GM13977 (cell line): Measurements from ENCODE around the gene EFNA3.

ENCODE experiments used
- DNase-seq: peaks from one replicate; pipeline ENCODE4 v3.0.0; 2012; ENCODE audit warnings: low spot score
- in situ Hi-C: fragments of 300-500 bp; cut with MboI; formaldehyde crosslinking; loops from one replicate; pipeline ENCODE4 v1.12.0; 2022; ENCODE audit warnings: low sequenced_read_pairs, low pct_unique_long_range_greater_than_20kb, mixed read lengths, inconsistent platforms; ENCODE audit not compliant: unreplicated experiment
- TF ChIP-seq, protein P1 (sequence below): IDR thresholded peaks from 2 replicates; pipeline ENCODE4 v1.5.1; 2012; ENCODE audit warnings: mild to moderate bottlenecking, control low read depth; ENCODE audit not compliant: insufficient read depth; ENCODE audit errors: extremely low read depth, missing control alignments

EFNA3 gene

DNA sequence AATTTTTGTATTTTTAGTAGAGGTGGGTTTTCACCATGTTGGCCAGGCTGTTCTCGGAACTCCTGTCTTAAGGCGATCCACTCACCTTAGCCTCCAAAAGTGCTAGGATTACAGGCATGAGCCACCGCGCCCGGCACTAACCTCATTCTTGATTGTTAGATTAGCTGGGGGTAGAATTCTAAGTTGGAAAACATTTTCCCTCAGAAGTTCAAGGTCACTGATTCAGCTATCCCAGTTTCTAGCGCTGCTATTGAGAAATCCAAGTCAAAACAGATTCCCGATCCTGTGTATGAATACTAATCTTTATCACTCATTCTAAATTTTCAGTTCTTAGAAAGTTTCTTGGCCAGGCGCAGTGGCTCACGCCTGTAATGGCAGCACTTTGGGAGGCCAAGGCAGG, 24.7 kb downstream of the EFNA3 start:
- TF ChIP-seq, protein P1, sequence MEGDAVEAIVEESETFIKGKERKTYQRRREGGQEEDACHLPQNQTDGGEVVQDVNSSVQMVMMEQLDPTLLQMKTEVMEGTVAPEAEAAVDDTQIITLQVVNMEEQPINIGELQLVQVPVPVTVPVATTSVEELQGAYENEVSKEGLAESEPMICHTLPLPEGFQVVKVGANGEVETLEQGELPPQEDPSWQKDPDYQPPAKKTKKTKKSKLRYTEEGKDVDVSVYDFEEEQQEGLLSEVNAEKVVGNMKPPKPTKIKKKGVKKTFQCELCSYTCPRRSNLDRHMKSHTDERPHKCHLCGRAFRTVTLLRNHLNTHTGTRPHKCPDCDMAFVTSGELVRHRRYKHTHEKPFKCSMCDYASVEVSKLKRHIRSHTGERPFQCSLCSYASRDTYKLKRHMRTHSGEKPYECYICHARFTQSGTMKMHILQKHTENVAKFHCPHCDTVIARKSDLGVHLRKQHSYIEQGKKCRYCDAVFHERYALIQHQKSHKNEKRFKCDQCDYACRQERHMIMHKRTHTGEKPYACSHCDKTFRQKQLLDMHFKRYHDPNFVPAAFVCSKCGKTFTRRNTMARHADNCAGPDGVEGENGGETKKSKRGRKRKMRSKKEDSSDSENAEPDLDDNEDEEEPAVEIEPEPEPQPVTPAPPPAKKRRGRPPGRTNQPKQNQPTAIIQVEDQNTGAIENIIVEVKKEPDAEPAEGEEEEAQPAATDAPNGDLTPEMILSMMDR, result no peak
- DNase-seq, result no peak
- in situ Hi-C loops, result no loop called here

DNA sequence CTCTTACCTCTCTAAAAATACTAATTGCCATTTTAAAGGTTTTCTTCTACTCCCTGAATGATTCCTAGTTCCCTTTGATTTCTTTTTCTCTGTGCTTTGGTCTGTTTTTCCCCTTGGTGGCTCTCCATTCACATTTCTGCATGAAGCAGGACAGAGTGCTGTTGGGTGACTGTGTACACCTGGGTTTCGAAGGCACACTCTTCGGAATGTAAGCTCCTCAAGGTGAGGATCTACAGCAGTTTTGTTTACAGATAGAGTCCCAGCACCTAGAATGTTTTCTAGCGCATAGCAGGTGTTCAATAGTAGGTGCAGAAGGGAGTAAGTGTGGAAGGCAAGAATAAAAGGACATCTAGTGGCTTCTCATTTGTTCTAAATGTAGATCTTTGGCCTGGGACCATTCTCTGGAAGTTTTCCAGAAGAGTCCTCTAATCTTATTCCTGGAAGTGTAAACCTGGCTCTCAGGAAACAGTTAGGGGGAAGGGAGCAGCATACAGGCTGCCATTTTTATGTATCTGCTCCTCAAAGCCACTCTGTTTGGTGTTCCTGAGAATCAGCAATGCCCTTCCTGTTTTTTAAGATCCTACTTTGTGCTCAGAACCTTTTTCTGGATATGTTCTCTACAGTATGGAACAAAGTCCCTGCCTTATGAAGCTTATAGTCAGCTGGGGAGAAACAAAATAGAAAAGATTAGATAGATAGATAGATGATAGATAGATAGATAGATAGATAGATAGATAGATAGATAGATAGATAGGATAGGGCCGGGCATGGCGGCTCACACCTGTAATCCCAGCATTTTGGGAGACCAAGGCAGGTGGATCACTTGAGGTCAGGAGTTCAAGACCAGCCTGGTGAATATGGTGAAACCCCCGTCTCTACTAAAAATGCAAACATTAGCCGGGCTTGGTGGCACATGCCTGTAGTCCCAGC, 26.2 kb downstream of the EFNA3 start:
- in situ Hi-C loops, result no loop called here
- TF ChIP-seq, protein P1, result no peak
- no peak for DNase-seq

DNA sequence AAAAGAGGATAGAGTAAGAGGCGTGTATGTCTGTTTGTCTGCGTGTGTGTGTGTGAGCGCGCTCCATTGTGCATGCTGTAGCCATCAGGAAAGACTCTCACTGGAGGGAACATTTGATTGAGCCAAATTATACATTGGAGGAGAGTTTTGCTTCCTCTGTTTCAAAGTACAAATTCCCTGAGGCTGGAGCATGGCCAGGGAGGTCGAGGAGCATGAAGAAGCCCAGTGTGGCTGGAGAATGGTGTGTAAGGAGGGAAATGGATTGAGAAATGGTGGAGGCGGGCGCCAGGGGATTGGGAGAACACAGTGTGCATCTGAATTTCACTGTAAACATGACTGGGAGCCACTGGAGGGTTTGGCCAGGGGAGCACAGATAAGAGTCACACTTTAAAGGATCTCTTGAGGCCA, 27.0 kb downstream of the EFNA3 start:
- in situ Hi-C loops, result no loop called here
- no peak for DNase-seq
- TF ChIP-seq, protein P1, result no peak

DNA sequence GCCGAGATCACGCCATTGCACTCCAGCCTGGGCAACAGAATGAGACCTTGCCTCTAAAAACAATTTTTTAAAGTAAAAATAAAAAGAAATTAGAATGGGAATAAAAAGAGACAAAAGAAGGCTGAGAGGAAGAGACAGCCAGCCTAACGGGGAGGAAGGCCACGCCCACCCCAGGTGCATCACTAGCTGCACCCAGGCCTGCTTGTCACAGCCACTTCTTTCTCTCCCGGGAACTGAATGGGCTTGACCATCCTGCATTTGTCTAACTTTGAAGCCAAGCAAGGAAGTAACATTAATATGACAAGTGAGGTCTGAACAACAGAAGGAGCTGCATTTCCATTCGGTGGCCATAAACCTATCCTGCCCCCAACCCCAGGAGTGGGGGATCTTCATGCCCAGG, 28.2 kb downstream of the EFNA3 start:
- in situ Hi-C loops, result no loop called here
- no peak for DNase-seq
- TF ChIP-seq, protein P1, result no peak

DNA sequence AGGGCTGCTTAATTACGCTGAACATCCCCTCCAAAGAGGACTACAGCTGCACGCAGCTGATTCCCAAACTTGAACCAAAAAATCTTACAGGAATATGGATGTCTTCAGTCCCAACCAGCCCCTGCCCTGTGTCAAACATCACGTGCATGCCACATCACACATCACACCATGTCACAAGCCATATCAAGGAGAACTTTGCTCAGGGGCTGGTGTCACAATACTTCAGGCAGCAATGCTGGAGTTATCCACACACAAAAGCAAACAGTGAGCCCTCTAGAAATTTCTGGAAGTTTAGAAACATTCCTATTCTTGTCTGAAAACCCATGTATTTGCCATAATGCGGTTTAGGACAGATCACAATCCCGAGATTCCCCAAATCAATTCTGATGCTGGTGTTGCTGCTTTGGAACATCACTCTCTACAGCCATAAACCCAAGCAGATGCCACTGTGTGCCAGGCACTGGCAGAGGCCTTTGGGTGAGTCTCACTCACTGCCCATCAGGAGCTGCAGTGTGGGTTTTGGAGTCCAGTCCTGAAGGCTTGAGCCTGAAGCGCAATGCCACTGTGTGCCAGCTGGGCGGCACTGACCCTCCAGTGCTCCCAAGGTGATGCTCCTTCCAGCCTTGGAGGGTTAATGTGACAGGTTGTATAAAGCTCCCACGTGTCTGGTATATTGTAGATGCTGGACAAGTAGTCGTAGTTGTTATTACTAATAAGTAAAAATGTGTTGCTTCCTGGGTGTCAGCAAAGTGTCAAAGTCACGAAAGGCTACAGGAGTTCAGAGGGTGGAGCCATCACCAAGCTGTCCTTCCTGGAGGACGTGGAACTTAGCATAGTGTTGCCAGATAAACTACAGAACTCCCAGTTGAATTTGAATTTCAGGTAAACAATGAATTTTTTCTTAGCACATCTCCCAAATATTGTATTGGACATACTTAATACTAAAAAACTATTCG, 28.9 kb downstream of the EFNA3 start:
- in situ Hi-C loops, result no loop called here
- TF ChIP-seq, protein P1, result no peak
- DNase-seq, result no peak

DNA sequence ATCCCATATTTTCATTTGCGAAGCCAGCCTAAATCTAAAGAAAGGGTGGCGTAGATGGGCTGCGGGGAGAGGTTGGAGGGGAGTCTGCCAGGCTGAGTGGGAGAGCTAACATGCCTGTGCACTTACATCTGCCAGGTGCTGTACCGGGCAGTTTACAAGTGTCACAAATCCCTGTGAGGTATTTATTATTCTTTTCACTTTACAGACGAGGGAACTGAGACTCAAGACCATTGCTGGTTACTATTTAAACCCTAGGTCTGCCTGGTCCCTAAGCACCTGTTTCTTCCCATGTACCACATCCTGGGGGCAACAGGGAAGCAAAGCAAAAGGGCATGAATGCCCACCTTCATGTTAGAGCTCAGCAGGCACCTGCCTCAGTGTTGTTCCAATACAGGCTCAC, 29.7 kb downstream of the EFNA3 start:
- TF ChIP-seq, protein P1, result no peak
- DNase-seq, result no peak
- in situ Hi-C loops, result no loop called here
